ENCODE measurements around the gene IL1RAPL1.

- TF ChIP-seq POLR2AphosphoS5 (IDR thresholded peaks at IDR 0.05; ENCODE audit: low read depth), result no peak
- no peak for TF ChIP-seq CTCF (conservative IDR thresholded peaks at IDR 0.05; ENCODE audit: low read depth in 2 of 2)
- no peak for TF ChIP-seq REST (IDR thresholded peaks at IDR 0.05; ENCODE audit: unreplicated experiment)
- TF ChIP-seq EZH2 (IDR thresholded peaks at IDR 0.05; ENCODE audit: low read depth, unreplicated experiment), result no peak
- TF ChIP-seq EZH2phosphoT487 (IDR thresholded peaks at IDR 0.05; ENCODE audit: unreplicated experiment), result no peak
- TF ChIP-seq ZNF114 (CRISPR knock-in tag; IDR thresholded peaks at IDR 0.05), result no peak
- TF ChIP-seq STAT1 (IDR thresholded peaks at IDR 0.05; ENCODE audit: unreplicated experiment), result no peak
- TF ChIP-seq ZNF331 (CRISPR knock-in tag; IDR thresholded peaks at IDR 0.05; ENCODE audit: low read depth), result no peak
- no peak for TF ChIP-seq JUNB (IDR thresholded peaks at IDR 0.05; ENCODE audit: unreplicated experiment)
These were observed 1103.8 kb downstream of the IL1RAPL1 start for GRCh38 chrX:29691044-29691443.

Measured in GM23338 (cell line).